HepG2 (cell line): ENCODE data around the gene B4GALT5. TPM values are rescaled to one million over a fixed set of nuclear protein-coding genes. Genes with fewer than 3 reads are reported as not detected.

Experiments used
- ATAC-seq: fragments of 200-7000 bp; cut with Tn5 transposase; 3 replicates; pipeline ENCODE4 v1.9.1; 2020; ENCODE audit warnings: mild to moderate bottlenecking, moderate library complexity
- BruUV-seq: library from RNA; stranded (reverse); fragments of 400-500 nt; replicated peaks from 2 replicates; lab custom pipeline; 2021; lab: Mats Ljungman, UMichigan
- CTCF ChIA-PET: fragments of 300-600 bp; formaldehyde crosslinking; extraction: SDS; loops from one replicate; lab custom pipeline; 2021; ENCODE audit warnings: low total read pairs, inconsistent platforms, low intra/inter-chr PET ratio; lab: Yijun Ruan, JAX
- POLR2A ChIA-PET: fragments of 350-600 bp; sonication (Branson Sonifier 250); formaldehyde crosslinking; loops from one replicate; lab custom pipeline; 2020; ENCODE audit warnings: antibody characterized with exemption, inconsistent platforms; lab: Yijun Ruan, JAX
- DNase-seq: peaks from one replicate; pipeline ENCODE4 v3.0.0-alpha.2; 2015; ENCODE audit warnings: low spot score
- FAIRE-seq: peaks from 3 replicates; lab custom pipeline; 2011; peaks lifted over from hg19 to GRCh38; lab: Jason Lieb, UNC
- H2AFZ ChIP-seq: one replicate; pipeline ENCODE4 v1.6.1; 2011; ENCODE audit warnings: low read length, inconsistent platforms
- H3K27ac ChIP-seq: fragments of 300-600 bp; 3 replicates; pipeline ENCODE4 v1.8.0; 2011; ENCODE audit warnings: mixed run types, mild to moderate bottlenecking, mixed read lengths, low read length, inconsistent platforms; ENCODE audit not compliant: insufficient read depth; ENCODE audit errors: extremely low read length
- H3K27me3 ChIP-seq, 2 experiments: fragments of 200-600 bp in 1 of 2; 2 replicates in 1 of 2; 3 replicates in 1 of 2; pipeline versions ENCODE4 v1.6.0 to v1.8.0; 2011; ENCODE audit warnings: low read length in 2 of 2, mild to moderate bottlenecking in 2 of 2, moderate library complexity in 2 of 2, inconsistent platforms in 1 of 2; ENCODE audit not compliant: insufficient read depth in 2 of 2, control insufficient read depth in 1 of 2
- H3K36me3 ChIP-seq, 2 experiments: fragments of 200-600 bp in 1 of 2; replicated peaks in 1 of 2; 2 replicates in 1 of 2; 3 replicates in 1 of 2; pipeline versions ENCODE4 v1.5.1 to v1.8.0; 2011; ENCODE audit warnings: low read length in 2 of 2, inconsistent platforms in 1 of 2; ENCODE audit not compliant: insufficient read depth in 2 of 2, control insufficient read depth in 1 of 2
- H3K4me1 ChIP-seq: 2 replicates; pipeline ENCODE4 v1.5.1; 2012; ENCODE audit warnings: low read length, inconsistent platforms; ENCODE audit not compliant: insufficient read depth
- H3K4me2 ChIP-seq: 2 replicates; pipeline ENCODE4 v1.6.0; 2011; ENCODE audit warnings: low read depth, low read length, inconsistent platforms
- H3K4me3 ChIP-seq, 3 experiments: fragments of 200-600 bp in 1 of 3; sonication (generic), shearing (Covaris generic) in 1 of 3; replicated peaks in 1 of 3; 2 replicates each; pipeline ENCODE4 v1.5.1; 2011 to 2016; ENCODE audit warnings: low read length in 3 of 3, inconsistent platforms in 2 of 3, low read depth in 2 of 3, mild to moderate bottlenecking in 2 of 3, control low read depth in 1 of 3, mixed read lengths in 1 of 3; ENCODE audit not compliant: insufficient read depth in 1 of 3
- H3K79me2 ChIP-seq: one replicate; pipeline ENCODE4 v1.6.1; 2011; ENCODE audit warnings: low read length, inconsistent platforms; ENCODE audit not compliant: insufficient read depth
- H3K9ac ChIP-seq: 2 replicates; pipeline ENCODE4 v1.6.0; 2011; ENCODE audit warnings: mild to moderate bottlenecking, low read depth, low read length, inconsistent platforms; ENCODE audit not compliant: insufficient read depth
- H3K9me3 ChIP-seq: 2 replicates; pipeline ENCODE4 v1.5.1; 2012; ENCODE audit warnings: mild to moderate bottlenecking, low read length
- H4K20me1 ChIP-seq: 2 replicates; pipeline ENCODE4 v1.6.0; 2011; ENCODE audit warnings: inconsistent platforms, mild to moderate bottlenecking, low read length, moderate library complexity; ENCODE audit not compliant: insufficient read depth
- FOXC1 ChIP-seq: sonication (generic); formaldehyde crosslinking; IDR thresholded peaks from 2 replicates; pipeline ENCODE4 v1.8.0; 2022; ENCODE audit warnings: mild to moderate bottlenecking, missing genetic modification reagents, borderline replicate concordance
- HNF4A ChIP-seq: sonication (generic); formaldehyde crosslinking; IDR thresholded peaks from 2 replicates; pipeline ENCODE4 v1.4.0; 2020; ENCODE audit warnings: missing genetic modification reagents
- MAFF ChIP-seq: IDR thresholded peaks from 2 replicates; pipeline ENCODE4 v1.6.1; 2011; ENCODE audit warnings: low read depth, low read length, improper control_type of control experiment
- MAFK ChIP-seq, 2 experiments: IDR thresholded peaks in 1 of 2; conservative IDR thresholded peaks in 1 of 2; 2 replicates each; pipeline ENCODE4 v1.6.1; 2011; ENCODE audit warnings: improper control_type of control experiment in 2 of 2, low read length in 2 of 2
- ZNF280B ChIP-seq: sonication (generic); formaldehyde crosslinking; IDR thresholded peaks from 2 replicates; pipeline ENCODE4 v1.5.0; 2020; ENCODE audit warnings: missing genetic modification reagents, mild to moderate bottlenecking, borderline replicate concordance
- WGBS: methylation state at CpG from one replicate; pipeline ENCODE4 v1.1.6; 2017; ENCODE audit warnings: low lambda C conversion rate; 5-methylcytosine and 5-hydroxymethylcytosine counted together
- in situ Hi-C: cut with HindIII; loops from 2 replicates; pipeline ENCODE4 v1.10.0; 2017; ENCODE audit warnings: low pct_unique_long_range_greater_than_20kb; ENCODE audit not compliant: extremely low pct_ligation_motif_present
- intact Hi-C: fragments of 100-400 bp; cut with micrococcal nuclease; formaldehyde crosslinking; loops from one replicate; pipeline ENCODE4 v1.10.0; 2022; ENCODE audit not compliant: unreplicated experiment
- polyA plus RNA-seq, 8 experiments: library from polyadenylated mRNA; depleted of rRNA in 3 of 8; stranded (reverse) in 7 of 8; unstranded in 1 of 8; fragments of >200 nt; fragmentation: Illumina TruSeq in 4 of 8; extraction: Trizol in 4 of 8; gene quantifications; 2 replicates each; pipeline versions ENCODE4 v1.2.1 to v1.2.3, GENCODE V29; 2011 to 2016; ENCODE audit warnings: low read depth in 4 of 8, missing spikeins in 1 of 8, mixed read lengths in 1 of 8; ENCODE audit not compliant: insufficient read depth in 1 of 8
- total RNA-seq, 5 experiments: library from RNA; depleted of rRNA; stranded (reverse); fragments of >200 nt; fragmentation: Illumina TruSeq; extraction: Trizol; gene quantifications; 2 replicates each; pipeline ENCODE4 v1.2.3, GENCODE V29; 2016; ENCODE audit warnings: low read depth in 1 of 5
- TF ChIP-seq, protein P1 (sequence below): sonication (generic); formaldehyde crosslinking; IDR thresholded peaks from 2 replicates; pipeline ENCODE4 v1.5.1; 2020; ENCODE audit warnings: missing genetic modification reagents, mild to moderate bottlenecking, borderline replicate concordance

The B4GALT5 gene
- total and polyA plus RNA-seq, 2 of the 13 experiments (the other 11 are each of a cell fraction or from before 2014, with no cell fraction given): 27.3 to 30.9 TPM

- no peak for DNase-seq
- intact Hi-C loops (loop anchor here (1.0 kb wide), 1 partner anchor 31 kb away; no protein-coding TSS in a partner anchor), in situ Hi-C loops (no loop called here)
- Histone ChIP-seq H3K27me3 (no peaks in the 10 kb centered on the region), H3K36me3 (peaks cover 42 to 83% of the 10 kb centered on the region in 2 experiments), H3K9ac (peak overlapping the region; percentile 38; the same call in 1 of the 2 replicates), H4K20me1 (no peaks in the 10 kb centered on the region), H3K79me2 (no peaks in the 10 kb centered on the region), H3K4me1 (peaks cover 50% of the 10 kb centered on the region), H3K27ac (peak overlapping the region; percentile 76)
- no peak for FAIRE-seq
- 96% methylated on average over 4 of the region's 4 CpGs for WGBS
- POLR2A ChIA-PET: interaction anchor here (1.0 to 1.7 kb wide), 3 partner anchors 19 to 33 kb away, joined by 3 to 10 read pairs (median 3); no protein-coding TSS in a partner anchor
- TF ChIP-seq HNF4A (CRISPR knock-in tag) (no peak), MAFF (peak; percentile 54; the same call in 1 of the 2 replicates), MAFK (conservative IDR thresholded peaks at IDR 0.05 in 1 of 2, IDR thresholded peaks at IDR 0.05 in 1 of 2; ENCODE audit: low read length in 2 of 2) (peak; percentile 64 to 74; a peak in 3 of 4 replicates), ZNF280B (CRISPR knock-in tag) (no peak), FOXC1 (CRISPR knock-in tag) (no peak)
- TF ChIP-seq, protein P1, sequence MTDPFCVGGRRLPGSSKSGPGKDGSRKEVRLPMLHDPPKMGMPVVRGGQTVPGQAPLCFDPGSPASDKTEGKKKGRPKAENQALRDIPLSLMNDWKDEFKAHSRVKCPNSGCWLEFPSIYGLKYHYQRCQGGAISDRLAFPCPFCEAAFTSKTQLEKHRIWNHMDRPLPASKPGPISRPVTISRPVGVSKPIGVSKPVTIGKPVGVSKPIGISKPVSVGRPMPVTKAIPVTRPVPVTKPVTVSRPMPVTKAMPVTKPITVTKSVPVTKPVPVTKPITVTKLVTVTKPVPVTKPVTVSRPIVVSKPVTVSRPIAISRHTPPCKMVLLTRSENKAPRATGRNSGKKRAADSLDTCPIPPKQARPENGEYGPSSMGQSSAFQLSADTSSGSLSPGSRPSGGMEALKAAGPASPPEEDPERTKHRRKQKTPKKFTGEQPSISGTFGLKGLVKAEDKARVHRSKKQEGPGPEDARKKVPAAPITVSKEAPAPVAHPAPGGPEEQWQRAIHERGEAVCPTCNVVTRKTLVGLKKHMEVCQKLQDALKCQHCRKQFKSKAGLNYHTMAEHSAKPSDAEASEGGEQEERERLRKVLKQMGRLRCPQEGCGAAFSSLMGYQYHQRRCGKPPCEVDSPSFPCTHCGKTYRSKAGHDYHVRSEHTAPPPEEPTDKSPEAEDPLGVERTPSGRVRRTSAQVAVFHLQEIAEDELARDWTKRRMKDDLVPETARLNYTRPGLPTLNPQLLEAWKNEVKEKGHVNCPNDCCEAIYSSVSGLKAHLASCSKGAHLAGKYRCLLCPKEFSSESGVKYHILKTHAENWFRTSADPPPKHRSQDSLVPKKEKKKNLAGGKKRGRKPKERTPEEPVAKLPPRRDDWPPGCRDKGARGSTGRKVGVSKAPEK (CRISPR knock-in tag): no peak
- TF ChIP-seq, all 625 proteins: peak for 2
- Histone ChIP-seq H2AFZ (no peak overlapping the region), H3K4me3 (no peak overlapping the region), H3K9me3 (no peaks in the 10 kb centered on the region), H3K4me2 (peak overlapping the region; percentile 54)
- CTCF ChIA-PET: no interaction called here
- ATAC-seq: no peak
- BruUV-seq: no TSS peak
These were observed 70.9 kb downstream of the B4GALT5 start for GRCh38 chr20:49642816-49643215.
